A549 (cell line): ENCODE data around the gene DPYD.

ENCODE experiments used
- CTCF ChIP-seq: fragments of >200 bp; sonication (Bioruptor Twin); formaldehyde crosslinking; IDR thresholded peaks from 3 replicates; pipeline ENCODE4 v1.5.1; 2016
- E2F6 ChIP-seq: IDR thresholded peaks from 2 replicates; pipeline ENCODE4 v1.6.1; 2012; ENCODE audit warnings: low read depth, borderline replicate concordance
- NPAS2 ChIP-seq: fragments of 250-450 bp; sonication (Bioruptor Pico); IDR thresholded peaks from 2 replicates; pipeline ENCODE4 v1.8.0; 2022; ENCODE audit warnings: mild to moderate bottlenecking, moderate library complexity, borderline replicate concordance
- POLR2A ChIP-seq: IDR thresholded peaks from 2 replicates; pipeline ENCODE4 v1.6.1; 2012; ENCODE audit warnings: mild to moderate bottlenecking, low read length
- RAD21 ChIP-seq, 2 experiments: fragments of >200 bp in 1 of 2; sonication (Bioruptor Twin) in 1 of 2; formaldehyde crosslinking in 1 of 2; IDR thresholded peaks in 1 of 2; conservative IDR thresholded peaks in 1 of 2; 2 replicates in 1 of 2; 3 replicates in 1 of 2; pipeline ENCODE4 v1.6.1; 2012 to 2018; ENCODE audit warnings: inconsistent platforms in 1 of 2
- RCOR1 ChIP-seq: fragments of 150-350 bp; IDR thresholded peaks from 2 replicates; pipeline ENCODE4 v1.6.1; 2014; ENCODE audit warnings: antibody characterized with exemption, low read length, low read depth
- RFX5 ChIP-seq: fragments of 450-650 bp; IDR thresholded peaks from 2 replicates; pipeline ENCODE4 v1.7.1; 2014; ENCODE audit warnings: antibody characterized with exemption, mild to moderate bottlenecking, moderate library complexity
- RNF2 ChIP-seq: fragments of 200-600 bp; sonication (generic); IDR thresholded peaks from 2 replicates; pipeline ENCODE4 v1.6.1; 2016; ENCODE audit warnings: low read depth, mild to moderate bottlenecking, antibody characterized with exemption, moderate library complexity, borderline replicate concordance
- USF2 ChIP-seq: fragments of 450-650 bp; IDR thresholded peaks from 2 replicates; pipeline ENCODE4 v1.6.1; 2014; ENCODE audit warnings: antibody characterized with exemption
- TF ChIP-seq, protein P1 (sequence below): IDR thresholded peaks from 2 replicates; pipeline ENCODE4 v1.6.1; 2012

GRCh38 chr1:97565886-97566285 lies 354.9 kb downstream of the DPYD start:
- TF ChIP-seq USF2: no peak
- TF ChIP-seq RAD21 (conservative IDR thresholded peaks at IDR 0.05 in 1 of 2, IDR thresholded peaks at IDR 0.05 in 1 of 2): no peak
- TF ChIP-seq RNF2: no peak
- no peak for TF ChIP-seq CTCF
- no peak for TF ChIP-seq RCOR1
- no peak for TF ChIP-seq NPAS2 (CRISPR knock-in tag)
- TF ChIP-seq RFX5: no peak
- no peak for TF ChIP-seq E2F6
- TF ChIP-seq POLR2A: no peak
- TF ChIP-seq, protein P1, sequence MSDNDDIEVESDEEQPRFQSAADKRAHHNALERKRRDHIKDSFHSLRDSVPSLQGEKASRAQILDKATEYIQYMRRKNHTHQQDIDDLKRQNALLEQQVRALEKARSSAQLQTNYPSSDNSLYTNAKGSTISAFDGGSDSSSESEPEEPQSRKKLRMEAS: no peak
